Right lobe of liver (tissue), 6 donors: ENCODE data around the gene DDX10. TPM values are rescaled to one million over a fixed set of nuclear protein-coding genes. Genes with fewer than 3 reads are reported as not detected.

Experiments used
- ATAC-seq, 4 donors: fragments of 200-7000 bp; cut with Tn5 transposase; one replicate each; pipeline ENCODE4 v1.9.1; 2020; ENCODE audit warnings: mild to moderate bottlenecking in 4 of 4, moderate library complexity in 4 of 4
- DNase-seq, 3 donors: peaks; one replicate each; pipeline ENCODE4 v3.0.0-alpha.2; 2020
- H3K27ac ChIP-seq, 3 donors: fragments of 200-600 bp; one replicate each; pipeline ENCODE4 v1.8.0; 2022
- H3K27me3 ChIP-seq, 2 donors: fragments of 200-600 bp; one replicate each; pipeline ENCODE4 v1.8.0; 2022
- H3K36me3 ChIP-seq, 4 donors: fragments of 200-600 bp; sonication (generic) in 1 of 4; one replicate each; pipeline versions ENCODE4 v1.5.1 to v1.8.0; 2017 to 2022; ENCODE audit warnings: control low read depth in 1 of 4
- H3K4me1 ChIP-seq, 4 donors: fragments of 200-600 bp; sonication (generic) in 1 of 4; one replicate each; pipeline versions ENCODE4 v1.5.1 to v1.8.0; 2017 to 2022; ENCODE audit warnings: control low read depth in 1 of 4
- H3K4me3 ChIP-seq, 3 donors: fragments of 200-600 bp; one replicate each; pipeline ENCODE4 v1.8.0; 2022
- H3K9me3 ChIP-seq, 4 donors: fragments of 200-600 bp; sonication (generic) in 1 of 4; one replicate each; pipeline versions ENCODE4 v1.5.1 to v1.8.0; 2017 to 2022; ENCODE audit warnings: control low read depth in 1 of 4
- POLR2A ChIP-seq: fragments of 450-650 bp; IDR thresholded peaks from one replicate; pipeline ENCODE4 v1.6.1; 2017; ENCODE audit warnings: antibody characterized with exemption, mild to moderate bottlenecking
- WGBS: methylation state at CpG from one replicate; pipeline ENCODE4 v1.1.6; 2018; ENCODE audit warnings: low coverage, low lambda C conversion rate; ENCODE audit not compliant: insufficient coverage; ENCODE audit errors: missing lambda C conversion rate; 5-methylcytosine and 5-hydroxymethylcytosine counted together
- intact Hi-C, 2 donors: fragments of 100-400 bp; cut with DNase I; formaldehyde crosslinking; loops; one replicate each; pipeline versions ENCODE4 v1.11.2 to v1.14.1; 2022
- total RNA-seq, 6 experiments: library from RNA; depleted of rRNA in 2 of 6; stranded (reverse); fragments of >200 nt in 2 of 6; fragmentation: NEBNext Ultra II Directional in 3 of 6; extraction: Animal tissue kit (Norgen Biotek cat#: 25700) in 3 of 6; gene quantifications; one replicate each; pipeline versions ENCODE4 v1.1.0 to v1.2.4, GENCODE V29; 2016 to 2023
- TF ChIP-seq, protein P1 (sequence below), 4 donors: fragments of 200-600 bp in 3 of 4; fragments of 450-650 bp in 1 of 4; IDR thresholded peaks; one replicate each; pipeline versions ENCODE4 v1.5.1 to v1.8.0; 2016 to 2022; ENCODE audit warnings: antibody characterized with exemption in 4 of 4, mild to moderate bottlenecking in 2 of 4
- donor health status: DM: no; HTN: yes; CAD: no.
- donor health status: DM: no; HTN: no; CAD: no.
- donor health status: DM: no; HTN: no; CAD: no.
- donor health status: DM: no; HTN: yes; CAD: no.
- donor health status: DM: no; HTN: yes; CAD: no.

Gene DDX10
- total RNA-seq, 6 experiments from 2014 or later, result 7.4 to 13.6 (median 11.3) TPM

- Histone ChIP-seq H3K4me1 (no peaks in the 10 kb centered on the region), H3K27me3 (no peaks in the 10 kb centered on the region), H3K27ac (no peak overlapping the region), H3K4me3 (no peak overlapping the region), H3K36me3 (no peaks in the 10 kb centered on the region), H3K9me3 (no peaks in the 10 kb centered on the region)
- intact Hi-C loops, result no loop called here
- 50% methylated on average over 6 of the region's 6 CpGs for WGBS
- DNase-seq (no peak), ATAC-seq (no peak)
- TF ChIP-seq, protein P1, sequence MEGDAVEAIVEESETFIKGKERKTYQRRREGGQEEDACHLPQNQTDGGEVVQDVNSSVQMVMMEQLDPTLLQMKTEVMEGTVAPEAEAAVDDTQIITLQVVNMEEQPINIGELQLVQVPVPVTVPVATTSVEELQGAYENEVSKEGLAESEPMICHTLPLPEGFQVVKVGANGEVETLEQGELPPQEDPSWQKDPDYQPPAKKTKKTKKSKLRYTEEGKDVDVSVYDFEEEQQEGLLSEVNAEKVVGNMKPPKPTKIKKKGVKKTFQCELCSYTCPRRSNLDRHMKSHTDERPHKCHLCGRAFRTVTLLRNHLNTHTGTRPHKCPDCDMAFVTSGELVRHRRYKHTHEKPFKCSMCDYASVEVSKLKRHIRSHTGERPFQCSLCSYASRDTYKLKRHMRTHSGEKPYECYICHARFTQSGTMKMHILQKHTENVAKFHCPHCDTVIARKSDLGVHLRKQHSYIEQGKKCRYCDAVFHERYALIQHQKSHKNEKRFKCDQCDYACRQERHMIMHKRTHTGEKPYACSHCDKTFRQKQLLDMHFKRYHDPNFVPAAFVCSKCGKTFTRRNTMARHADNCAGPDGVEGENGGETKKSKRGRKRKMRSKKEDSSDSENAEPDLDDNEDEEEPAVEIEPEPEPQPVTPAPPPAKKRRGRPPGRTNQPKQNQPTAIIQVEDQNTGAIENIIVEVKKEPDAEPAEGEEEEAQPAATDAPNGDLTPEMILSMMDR (IDR thresholded peaks at IDR 0.05), result no peak
Observed at GRCh38 chr11:108983636-108984420, 319.0 kb downstream of the DDX10 start.

DNA sequence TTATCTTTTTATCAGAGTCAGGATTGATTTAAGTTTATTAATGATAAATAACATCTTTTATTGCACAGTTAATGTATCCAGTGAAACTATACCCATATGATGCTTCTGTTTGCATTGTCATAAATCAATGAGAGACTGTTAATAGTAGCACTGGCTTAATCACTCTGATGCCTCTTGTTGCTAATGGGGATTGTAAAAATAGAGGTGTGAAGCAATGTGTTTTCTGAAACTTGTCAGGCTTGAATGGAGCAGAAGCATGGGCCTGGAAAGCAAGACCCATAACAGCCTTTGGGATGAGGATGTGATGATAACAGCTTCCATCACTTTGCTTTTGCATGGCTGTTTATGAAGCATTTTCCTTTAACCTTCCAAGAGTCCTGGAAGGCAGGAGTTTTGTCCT is 319.7 kb downstream of the DDX10 start:
- TF ChIP-seq POLR2A, result no peak
- TF ChIP-seq, protein P1 (IDR thresholded peaks at IDR 0.05), result no peak
- DNase-seq (no peak), ATAC-seq (no peak)

GRCh38 chr11:108985236-108985944 is 320.5 kb downstream of the DDX10 start:
- DNase-seq (no peak), ATAC-seq (no peak)

More for the DNA sequence above, 319.7 kb downstream of the DDX10 start:
- Histone ChIP-seq H3K9me3 (no peaks in the 10 kb centered on the region), H3K4me3 (no peak overlapping the region), H3K36me3 (no peaks in the 10 kb centered on the region), H3K4me1 (no peaks in the 10 kb centered on the region), H3K27ac (no peak overlapping the region), H3K27me3 (no peaks in the 10 kb centered on the region)
- intact Hi-C loops, result no loop called here

DNA sequence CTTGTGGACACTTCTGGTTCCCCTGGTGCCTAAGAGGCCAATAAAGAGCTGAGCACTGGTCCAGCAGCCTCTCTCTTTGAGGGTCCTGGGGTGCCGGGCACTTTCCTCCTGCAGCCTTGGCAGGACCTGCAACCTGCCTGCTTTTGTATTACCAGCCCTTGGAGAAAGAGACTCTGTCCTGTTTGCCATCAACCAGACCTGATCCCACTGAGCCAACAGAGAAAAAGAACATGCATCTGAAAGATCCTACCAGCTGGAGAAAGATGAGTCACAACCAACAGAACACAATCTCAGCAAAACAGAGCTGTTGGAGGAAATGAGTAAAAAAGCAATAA is 321.0 kb downstream of the DDX10 start:
- no peak for TF ChIP-seq POLR2A
- TF ChIP-seq, protein P1 (IDR thresholded peaks at IDR 0.05), result no peak
- Histone ChIP-seq H3K27me3 (no peaks in the 10 kb centered on the region), H3K9me3 (no peaks in the 10 kb centered on the region), H3K4me3 (no peak overlapping the region), H3K36me3 (no peaks in the 10 kb centered on the region), H3K4me1 (no peaks in the 10 kb centered on the region), H3K27ac (no peak overlapping the region)
- DNase-seq (no peak), ATAC-seq (no peak)
- intact Hi-C loops, result no loop called here
- no CpG with 5 or more reads among the region's 1 CpG for WGBS

More at GRCh38 chr11:108985236-108985944, 320.5 kb downstream of the DDX10 start:
- Histone ChIP-seq H3K27ac (no peak overlapping the region), H3K4me1 (no peaks in the 10 kb centered on the region), H3K36me3 (no peaks in the 10 kb centered on the region), H3K9me3 (no peaks in the 10 kb centered on the region), H3K27me3 (no peaks in the 10 kb centered on the region), H3K4me3 (no peak overlapping the region)
- TF ChIP-seq, protein P1 (IDR thresholded peaks at IDR 0.05), result no peak
- no peak for TF ChIP-seq POLR2A
- WGBS, result 56% methylated on average over 3 of the region's 3 CpGs
- intact Hi-C loops, result no loop called here

Other genes with a start within 250 kb of the DDX10 start
- gene C11orf65, start 197.5 kb upstream of the DDX10 start, total RNA-seq, result under 1 TPM; 0.18 to 0.88 (median 0.58) TPM
- gene POGLUT3, start 166.7 kb upstream of the DDX10 start, total RNA-seq, result 10 to 100 TPM in 2 of 6 experiments, 1 to 10 TPM in 4; 5.5 to 11.8 (median 9.9) TPM
- 10 to 100 TPM in 3 of 6 experiments, 1 to 10 TPM in 3; 8.3 to 12.4 (median 10.2) TPM for gene EXPH5, start 71.3 kb upstream of the DDX10 start, total RNA-seq